Measurements from ENCODE around the gene ACAA1. TPM values are rescaled to one million over a fixed set of nuclear protein-coding genes. Genes with fewer than 3 reads are reported as not detected.

ACAA1 gene
- total and polyA plus RNA-seq, 2 of the 13 experiments (the other 11 are each of a cell fraction or from before 2014, with no cell fraction given) = 60.8 to 188 TPM

DNA sequence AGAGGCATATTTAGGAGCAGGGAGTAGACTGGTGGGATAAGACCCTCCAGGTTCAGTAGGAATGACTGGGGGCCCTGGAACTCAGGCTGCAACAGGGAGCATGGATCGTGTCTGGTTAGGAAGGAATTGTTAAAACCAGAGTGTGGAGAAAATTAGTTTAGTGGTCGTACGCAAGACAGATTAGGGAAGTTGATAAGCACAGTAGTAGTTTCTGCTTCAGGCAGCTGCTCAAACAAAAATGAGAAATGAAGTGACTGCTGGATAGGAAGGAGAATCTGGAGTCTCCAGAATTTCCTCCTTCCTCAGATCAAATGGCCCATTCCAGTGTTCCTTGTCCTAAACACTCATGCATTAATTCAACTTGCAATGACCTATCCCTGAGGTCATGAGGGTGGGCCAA is 12.8 kb upstream of the ACAA1 start:
- Histone ChIP-seq H3K9me3 (ENCODE audit: low read length) (0 out of 2 replicates have a peak, but pooled peaks cover 9% of the 10 kb centered on the region), H3K4me3 (replicated peaks in 1 of 3; ENCODE audit: insufficient read depth in 1 of 3, low read depth in 2 of 3, low read length in 3 of 3) (no peak overlapping the region), H3K9ac (ENCODE audit: insufficient read depth, low read depth, low read length) (no peak overlapping the region), H3K27ac (ENCODE audit: extremely low read length, insufficient read depth, low read length) (no peak overlapping the region), H3K79me2 (ENCODE audit: insufficient read depth, low read length) (no peaks in the 10 kb centered on the region), H4K20me1 (ENCODE audit: insufficient read depth, low read length) (no peaks in the 10 kb centered on the region), H3K36me3 (replicated peaks in 1 of 2; ENCODE audit: control insufficient read depth in 1 of 2, insufficient read depth in 2 of 2, low read length in 2 of 2) (no peaks in the 10 kb centered on the region), H3K27me3 (ENCODE audit: control insufficient read depth in 1 of 2, insufficient read depth in 2 of 2, low read length in 2 of 2) (no peaks in the 10 kb centered on the region), H2AFZ (ENCODE audit: low read length) (no peak overlapping the region), H3K4me1 (ENCODE audit: insufficient read depth, low read length) (peaks cover 7% of the 10 kb centered on the region; the same call in 1 of the 2 replicates), H3K4me2 (ENCODE audit: low read depth, low read length) (no peak overlapping the region)
- FAIRE-seq = no peak
- DNase-seq (ENCODE audit: low spot score) = no peak
- in situ Hi-C loops (cut with HindIII; ENCODE audit: extremely low pct_ligation_motif_present, low pct_unique_long_range_greater_than_20kb) (loop anchor here (25.0 kb wide), 1 partner anchor 313 kb away; the partner anchor contains the start of gene ACVR2B), intact Hi-C loops (cut with micrococcal nuclease; ENCODE audit: unreplicated experiment) (no loop called here)
- ChIA-PET CTCF (ENCODE audit: low intra/inter-chr PET ratio, low total read pairs) (no interaction called here), POLR2A (interaction anchor here (1.7 kb wide), 1 partner anchor 13 kb away, joined by 4 read pairs; the partner anchor contains the start of gene ACAA1)
- 40% methylated on average over 3 of the region's 3 CpGs for WGBS (ENCODE audit: low lambda C conversion rate)
- ATAC-seq = no peak
- BruUV-seq (replicated peaks) = no TSS peak
- TF ChIP-seq, protein P1, sequence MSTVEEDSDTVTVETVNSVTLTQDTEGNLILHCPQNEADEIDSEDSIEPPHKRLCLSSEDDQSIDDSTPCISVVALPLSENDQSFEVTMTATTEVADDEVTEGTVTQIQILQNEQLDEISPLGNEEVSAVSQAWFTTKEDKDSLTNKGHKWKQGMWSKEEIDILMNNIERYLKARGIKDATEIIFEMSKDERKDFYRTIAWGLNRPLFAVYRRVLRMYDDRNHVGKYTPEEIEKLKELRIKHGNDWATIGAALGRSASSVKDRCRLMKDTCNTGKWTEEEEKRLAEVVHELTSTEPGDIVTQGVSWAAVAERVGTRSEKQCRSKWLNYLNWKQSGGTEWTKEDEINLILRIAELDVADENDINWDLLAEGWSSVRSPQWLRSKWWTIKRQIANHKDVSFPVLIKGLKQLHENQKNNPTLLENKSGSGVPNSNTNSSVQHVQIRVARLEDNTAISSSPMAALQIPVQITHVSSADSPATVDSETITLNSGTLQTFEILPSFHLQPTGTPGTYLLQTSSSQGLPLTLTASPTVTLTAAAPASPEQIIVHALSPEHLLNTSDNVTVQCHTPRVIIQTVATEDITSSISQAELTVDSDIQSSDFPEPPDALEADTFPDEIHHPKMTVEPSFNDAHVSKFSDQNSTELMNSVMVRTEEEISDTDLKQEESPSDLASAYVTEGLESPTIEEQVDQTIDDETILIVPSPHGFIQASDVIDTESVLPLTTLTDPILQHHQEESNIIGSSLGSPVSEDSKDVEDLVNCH (CRISPR knock-in tag; IDR thresholded peaks at IDR 0.05) = no peak
- TF ChIP-seq, protein P2, sequence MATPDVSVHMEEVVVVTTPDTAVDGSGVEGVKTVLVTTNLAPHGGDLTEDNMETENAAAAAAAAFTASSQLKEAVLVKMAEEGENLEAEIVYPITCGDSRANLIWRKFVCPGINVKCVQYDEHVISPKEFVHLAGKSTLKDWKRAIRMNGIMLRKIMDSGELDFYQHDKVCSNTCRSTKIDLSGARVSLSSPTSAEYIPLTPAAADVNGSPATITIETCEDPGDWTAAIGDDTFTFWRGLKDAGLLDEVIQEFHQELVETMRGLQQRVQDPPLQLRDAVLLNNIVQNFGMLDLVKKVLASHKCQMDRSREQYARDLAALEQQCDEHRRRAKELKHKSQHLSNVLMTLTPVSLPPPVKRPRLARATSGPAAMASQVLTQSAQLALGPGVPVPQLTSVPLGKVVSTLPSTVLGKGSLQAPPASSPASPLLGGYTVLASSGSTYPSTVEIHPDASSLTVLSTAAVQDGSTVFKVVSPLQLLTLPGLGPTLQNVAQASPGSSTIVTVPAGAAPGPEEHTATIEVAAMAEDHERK (CRISPR knock-in tag; IDR thresholded peaks at IDR 0.05; ENCODE audit: low read depth) = no peak
- TF ChIP-seq, protein P3, sequence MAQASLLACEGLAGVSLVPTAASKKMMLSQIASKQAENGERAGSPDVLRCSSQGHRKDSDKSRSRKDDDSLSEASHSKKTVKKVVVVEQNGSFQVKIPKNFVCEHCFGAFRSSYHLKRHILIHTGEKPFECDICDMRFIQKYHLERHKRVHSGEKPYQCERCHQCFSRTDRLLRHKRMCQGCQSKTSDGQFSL (CRISPR knock-in tag; IDR thresholded peaks at IDR 0.05) = no peak
- TF ChIP-seq GTF2F1 (IDR thresholded peaks at IDR 0.05; ENCODE audit: low read length) = no peak
- TF ChIP-seq EHMT2 (IDR thresholded peaks at IDR 0.05; ENCODE audit: borderline replicate concordance, low read depth, low read length) = no peak
- TF ChIP-seq, protein P4, sequence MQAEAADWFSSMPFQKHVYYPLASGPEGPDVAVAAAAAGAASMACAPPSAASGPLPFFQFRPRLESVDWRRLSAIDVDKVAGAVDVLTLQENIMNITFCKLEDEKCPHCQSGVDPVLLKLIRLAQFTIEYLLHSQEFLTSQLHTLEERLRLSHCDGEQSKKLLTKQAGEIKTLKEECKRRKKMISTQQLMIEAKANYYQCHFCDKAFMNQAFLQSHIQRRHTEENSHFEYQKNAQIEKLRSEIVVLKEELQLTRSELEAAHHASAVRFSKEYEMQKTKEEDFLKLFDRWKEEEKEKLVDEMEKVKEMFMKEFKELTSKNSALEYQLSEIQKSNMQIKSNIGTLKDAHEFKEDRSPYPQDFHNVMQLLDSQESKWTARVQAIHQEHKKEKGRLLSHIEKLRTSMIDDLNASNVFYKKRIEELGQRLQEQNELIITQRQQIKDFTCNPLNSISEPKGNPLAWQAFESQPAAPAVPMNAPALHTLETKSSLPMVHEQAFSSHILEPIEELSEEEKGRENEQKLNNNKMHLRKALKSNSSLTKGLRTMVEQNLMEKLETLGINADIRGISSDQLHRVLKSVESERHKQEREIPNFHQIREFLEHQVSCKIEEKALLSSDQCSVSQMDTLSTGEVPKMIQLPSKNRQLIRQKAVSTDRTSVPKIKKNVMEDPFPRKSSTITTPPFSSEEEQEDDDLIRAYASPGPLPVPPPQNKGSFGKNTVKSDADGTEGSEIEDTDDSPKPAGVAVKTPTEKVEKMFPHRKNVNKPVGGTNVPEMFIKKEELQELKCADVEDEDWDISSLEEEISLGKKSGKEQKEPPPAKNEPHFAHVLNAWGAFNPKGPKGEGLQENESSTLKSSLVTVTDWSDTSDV (CRISPR knock-in tag; IDR thresholded peaks at IDR 0.05) = no peak
- no peak for TF ChIP-seq ZNF747 (CRISPR knock-in tag; IDR thresholded peaks at IDR 0.05; ENCODE audit: borderline replicate concordance)
- TF ChIP-seq SIN3B (IDR thresholded peaks at IDR 0.05; ENCODE audit: low read length) = no peak
- TF ChIP-seq SOX5 (CRISPR knock-in tag; IDR thresholded peaks at IDR 0.05; ENCODE audit: borderline replicate concordance) = no peak
- no peak for TF ChIP-seq ZFP41 (CRISPR knock-in tag; IDR thresholded peaks at IDR 0.05; ENCODE audit: borderline replicate concordance)
- TF ChIP-seq POLR2AphosphoS5 (IDR thresholded peaks at IDR 0.05; ENCODE audit: low read depth, low read length) = no peak
- TF ChIP-seq GATA4 (IDR thresholded peaks at IDR 0.05; ENCODE audit: borderline replicate concordance, low read depth) = no peak
- no peak for TF ChIP-seq ZBTB1 (CRISPR knock-in tag; IDR thresholded peaks at IDR 0.05; ENCODE audit: borderline replicate concordance)
- no peak for TF ChIP-seq XBP1 (CRISPR knock-in tag; IDR thresholded peaks at IDR 0.05)
- no peak for TF ChIP-seq TBX3 (IDR thresholded peaks at IDR 0.05; ENCODE audit: borderline replicate concordance)
